ENCODE data around the gene BAZ1A. TPM values are rescaled to one million over a fixed set of nuclear protein-coding genes. Genes with fewer than 3 reads are reported as not detected.

The BAZ1A gene
- total and polyA plus RNA-seq, 9 of the 15 experiments (the other 6 are each of a cell fraction or from before 2014, with no cell fraction given) = 22.0 to 71.2 (median 39.1) TPM

- in situ Hi-C loops (cut with MboI) = loop anchor here (5.0 kb wide), 1 partner anchor 33 kb away; no protein-coding TSS in a partner anchor
- no peaks in the 10 kb centered on the region for H3K9me1 ChIP-seq (ENCODE audit: control insufficient read depth, insufficient read depth, low read length)
- peak overlapping the region; percentile 85 for H3K4me2 ChIP-seq (ENCODE audit: insufficient read depth, low read length)
- H3K79me2 ChIP-seq (ENCODE audit: control insufficient read depth, insufficient read depth, low read length) = peaks cover 21% of the 10 kb centered on the region
- ChIA-PET POLR2A (interaction anchor here (1.0 to 1.8 kb wide), 3 partner anchors 9 to 407 kb away, joined by 3 to 7 read pairs (median 3); partner anchors contain the start of genes PPP2R3C and PRORP), CTCF (ENCODE audit: low intra/inter-chr PET ratio) (interaction anchor here (0.6 kb wide), 1 partner anchor 71 kb away, joined by 3 read pairs; no protein-coding TSS in a partner anchor)
- peak overlapping the region; percentile 89 for H2AFZ ChIP-seq (ENCODE audit: low read depth, low read length)
- no peak for ATAC-seq
- no peaks in the 10 kb centered on the region for H3K9me3 ChIP-seq (replicated peaks; ENCODE audit: control insufficient read depth, insufficient read depth, low read depth, low read length)
- no TSS peak for BruUV-seq (replicated peaks)
- H3K27ac ChIP-seq (ENCODE audit: extremely low read depth, low read depth, low read length) = no peak overlapping the region
- H3K9ac ChIP-seq (ENCODE audit: insufficient read depth in 1 of 2, low read depth in 2 of 2, low read length in 2 of 2) = peak overlapping the region in 1 of 2 experiments; percentile 84; a peak in 1 of 4 replicates
- H3K4me1 ChIP-seq (replicated peaks in 1 of 2; ENCODE audit: control insufficient read depth in 2 of 2, insufficient read depth in 2 of 2, low read length in 2 of 2) = peaks cover 5 to 17% of the 10 kb centered on the region in 2 experiments; a peak in 4 of 5 replicates
- 36% methylated on average over 8 of the region's 8 CpGs for WGBS (ENCODE audit: insufficient coverage, low coverage, missing lambda C conversion rate)
- no peak for FAIRE-seq
- H3K4me3 ChIP-seq = peak overlapping the region; percentile 89; the same call in 1 of the 2 replicates
- TF ChIP-seq ZNF766 (CRISPR knock-in tag; conservative IDR thresholded peaks at IDR 0.05) (no peak), NRF1 (conservative IDR thresholded peaks at IDR 0.05 in 1 of 2, IDR thresholded peaks at IDR 0.05 in 1 of 2) (0 out of 4 replicates have a peak, but pooled peaks of 1 of the 2 experiments have one; percentile 1), MED1 (CRISPR knock-in tag; IDR thresholded peaks at IDR 0.05; ENCODE audit: borderline replicate concordance) (no peak), BRF1 (IDR thresholded peaks at IDR 0.05; ENCODE audit: borderline replicate concordance, extremely low read depth, insufficient read length) (no peak)
- H3K27me3 ChIP-seq (ENCODE audit: control insufficient read depth in 2 of 2, insufficient read depth in 2 of 2, low read length in 2 of 2) = no peaks in the 10 kb centered on the region
- DNase-seq (ENCODE audit: extremely low read depth in 1 of 4, low spot score in 3 of 4) = no peak
- no peaks in the 10 kb centered on the region for H4K20me1 ChIP-seq (replicated peaks; ENCODE audit: control insufficient read depth, insufficient read depth, low read length)
- intact Hi-C loops (cut with micrococcal nuclease) = no loop called here
- peaks cover 13% of the 10 kb centered on the region for H3K36me3 ChIP-seq (ENCODE audit: control insufficient read depth, insufficient read depth, low read length)
Observed at GRCh38 chr14:34715127-34715863, 159.9 kb downstream of the BAZ1A start.
